Lower leg skin (tissue), 3 donors: Measurements from ENCODE around the gene ZSWIM6.

Experiments used
- CTCF ChIP-seq, 3 donors: fragments of 450-650 bp; IDR thresholded peaks; one replicate each; pipeline ENCODE4 v1.5.1; 2016; ENCODE audit warnings: antibody characterized with exemption in 3 of 3, mild to moderate bottlenecking in 3 of 3, moderate library complexity in 2 of 3
- POLR2A ChIP-seq, 2 donors: fragments of 450-650 bp; IDR thresholded peaks; one replicate each; pipeline ENCODE4 v1.6.1; 2016 to 2017; ENCODE audit warnings: antibody characterized with exemption in 2 of 2, mild to moderate bottlenecking in 1 of 2, moderate library complexity in 1 of 2

GRCh38 chr5:61402970-61403900 lies 71.2 kb downstream of the ZSWIM6 start:
- TF ChIP-seq CTCF (IDR thresholded peaks at IDR 0.05), result no peak
- no peak for TF ChIP-seq POLR2A (IDR thresholded peaks at IDR 0.05)
